ENCODE measurements around the gene SLC45A1. TPM values are rescaled to one million over a fixed set of nuclear protein-coding genes. Genes with fewer than 3 reads are reported as not detected.
A peak's percentile ranks its signal among the peaks of the same experiment; 100 is the strongest.
"Not testable (repeated sequence)": the region's sequence is repeated elsewhere in the genome, so short reads cannot be mapped to it uniquely, and the experiment has no call there.

SLC45A1 gene
- total RNA-seq, 1 donor from 2014 or later, result 0.33 TPM

DNA sequence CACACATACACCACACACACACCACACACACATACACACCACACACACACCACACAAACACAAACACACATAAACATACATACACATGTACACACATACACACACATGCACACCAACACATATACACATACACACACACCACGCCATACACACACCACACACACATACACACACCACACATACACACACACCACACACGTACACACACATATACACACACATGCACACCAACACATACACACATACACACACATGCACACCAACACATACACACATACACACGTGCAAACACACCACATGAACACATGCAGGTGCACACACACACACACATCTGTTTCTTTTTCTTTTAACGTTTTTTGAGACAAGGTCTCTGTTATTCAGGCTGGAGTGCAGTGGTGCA, 41.0 kb upstream of the SLC45A1 start:
- Mint-ChIP-seq H3K27me3 (peaks cover 17% of the 10 kb centered on the region), H3K4me1 (no peaks in the 10 kb centered on the region), H3K9me3 (peaks cover 4% of the 10 kb centered on the region), H3K36me3 (ENCODE audit: low read depth) (no peaks in the 10 kb centered on the region), H3K27ac (no peak overlapping the region), H3K4me3 (no peak overlapping the region)
- intact Hi-C loops (cut with micrococcal nuclease), result no loop called here
- no peak for ATAC-seq (ENCODE audit: low read depth)
- ChIA-PET POLR2A (interaction anchor here (0.6 kb wide), 1 partner anchor 20 kb away, joined by 3 read pairs; no protein-coding TSS in a partner anchor), CTCF (no interaction called here)
- no peak for DNase-seq
- TF ChIP-seq, protein P1, sequence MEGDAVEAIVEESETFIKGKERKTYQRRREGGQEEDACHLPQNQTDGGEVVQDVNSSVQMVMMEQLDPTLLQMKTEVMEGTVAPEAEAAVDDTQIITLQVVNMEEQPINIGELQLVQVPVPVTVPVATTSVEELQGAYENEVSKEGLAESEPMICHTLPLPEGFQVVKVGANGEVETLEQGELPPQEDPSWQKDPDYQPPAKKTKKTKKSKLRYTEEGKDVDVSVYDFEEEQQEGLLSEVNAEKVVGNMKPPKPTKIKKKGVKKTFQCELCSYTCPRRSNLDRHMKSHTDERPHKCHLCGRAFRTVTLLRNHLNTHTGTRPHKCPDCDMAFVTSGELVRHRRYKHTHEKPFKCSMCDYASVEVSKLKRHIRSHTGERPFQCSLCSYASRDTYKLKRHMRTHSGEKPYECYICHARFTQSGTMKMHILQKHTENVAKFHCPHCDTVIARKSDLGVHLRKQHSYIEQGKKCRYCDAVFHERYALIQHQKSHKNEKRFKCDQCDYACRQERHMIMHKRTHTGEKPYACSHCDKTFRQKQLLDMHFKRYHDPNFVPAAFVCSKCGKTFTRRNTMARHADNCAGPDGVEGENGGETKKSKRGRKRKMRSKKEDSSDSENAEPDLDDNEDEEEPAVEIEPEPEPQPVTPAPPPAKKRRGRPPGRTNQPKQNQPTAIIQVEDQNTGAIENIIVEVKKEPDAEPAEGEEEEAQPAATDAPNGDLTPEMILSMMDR (IDR thresholded peaks at IDR 0.05), result no peak

GRCh38 chr1:8278677-8279076, 39.2 kb upstream of the SLC45A1 start:
- CTCF ChIA-PET; ATAC-seq (ENCODE audit: low read depth); H3K4me3 Mint-ChIP-seq; POLR2A ChIA-PET; DNase-seq; intact Hi-C loops (cut with micrococcal nuclease); H3K9me3 Mint-ChIP-seq; H3K36me3 Mint-ChIP-seq (ENCODE audit: low read depth); H3K27ac Mint-ChIP-seq: not testable (repeated sequence)
- H3K4me1 Mint-ChIP-seq, result peaks cover 14% of the 10 kb centered on the region
- peaks cover 24% of the 10 kb centered on the region for H3K27me3 Mint-ChIP-seq

- DNase-seq (no peak), ATAC-seq (ENCODE audit: low read depth) (no peak)
- POLR2A ChIA-PET, result no interaction called here
- no peak overlapping the region for H3K27ac Mint-ChIP-seq
- H3K4me3 Mint-ChIP-seq, result no peak overlapping the region
- no peaks in the 10 kb centered on the region for H3K36me3 Mint-ChIP-seq (ENCODE audit: low read depth)
- intact Hi-C loops (cut with micrococcal nuclease), result no loop called here
- peaks cover 42% of the 10 kb centered on the region for H3K27me3 Mint-ChIP-seq
- TF ChIP-seq, protein P1 (IDR thresholded peaks at IDR 0.05), result no peak
- peaks cover 4% of the 10 kb centered on the region for H3K9me3 Mint-ChIP-seq
- peaks cover 14% of the 10 kb centered on the region for H3K4me1 Mint-ChIP-seq
- CTCF ChIA-PET, result no interaction called here
Measured at GRCh38 chr1:8281843-8282509, 35.9 kb upstream of the SLC45A1 start.

DNA sequence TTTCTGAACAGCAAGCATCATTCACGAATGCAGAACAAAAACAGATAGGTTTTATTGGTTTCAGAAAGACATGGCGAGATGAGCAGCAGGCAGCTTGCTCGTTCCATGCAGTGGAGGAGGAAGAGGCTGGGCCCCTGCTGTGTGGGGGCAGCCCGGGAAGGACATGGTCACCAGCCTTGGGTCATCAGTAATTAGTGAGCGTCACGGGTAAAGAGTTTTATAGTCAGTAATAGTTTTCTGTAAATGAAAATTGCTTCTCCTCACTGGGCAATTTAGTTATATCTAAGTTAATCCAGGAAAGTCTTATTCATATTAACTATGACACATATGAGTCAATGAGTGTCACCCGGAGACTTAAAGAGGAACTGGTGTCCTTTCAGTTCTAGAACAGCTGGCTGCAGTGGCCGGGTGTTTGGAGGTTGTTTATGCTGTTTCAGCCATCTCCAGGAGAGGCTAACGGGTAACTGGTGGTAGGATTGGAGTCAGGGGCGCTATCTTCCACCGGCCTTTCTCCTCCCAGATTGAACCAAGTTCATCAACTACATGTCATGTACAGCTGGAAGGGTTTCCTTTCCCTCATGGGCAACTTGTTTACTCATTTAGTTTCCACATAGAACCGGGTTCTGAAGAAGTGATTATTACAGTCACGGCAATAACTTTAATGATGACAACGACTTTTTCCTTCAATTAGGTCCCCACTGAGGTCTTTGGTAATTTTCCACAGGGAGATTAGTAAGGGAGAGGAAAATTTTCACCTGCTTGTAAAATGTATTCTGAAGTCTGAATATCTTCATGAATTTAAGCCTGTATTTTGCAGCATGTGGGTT, 34.6 kb upstream of the SLC45A1 start:
- Mint-ChIP-seq H3K36me3 (ENCODE audit: low read depth) (no peaks in the 10 kb centered on the region), H3K27ac (peak overlapping the region; percentile 57), H3K4me3 (no peak overlapping the region), H3K9me3 (peaks cover 4% of the 10 kb centered on the region), H3K27me3 (peaks cover 45% of the 10 kb centered on the region), H3K4me1 (peaks cover 14% of the 10 kb centered on the region)
- ChIA-PET CTCF (no interaction called here), POLR2A (interaction anchor here (0.6 kb wide), 1 partner anchor 116 kb away, joined by 8 read pairs; no protein-coding TSS in a partner anchor)
- ATAC-seq (ENCODE audit: low read depth), result peak; percentile 85
- TF ChIP-seq, protein P1 (IDR thresholded peaks at IDR 0.05), result no peak
- intact Hi-C loops (cut with micrococcal nuclease), result no loop called here
- DNase-seq, result no peak

- intact Hi-C loops (cut with micrococcal nuclease), result no loop called here
Measured at GRCh38 chr1:8284127-8284526, 33.8 kb upstream of the SLC45A1 start.

More at GRCh38 chr1:8284127-8284526, 33.8 kb upstream of the SLC45A1 start:
- Mint-ChIP-seq H3K27ac (no peak overlapping the region), H3K27me3 (peaks cover 45% of the 10 kb centered on the region), H3K36me3 (ENCODE audit: low read depth) (no peaks in the 10 kb centered on the region), H3K9me3 (peaks cover 4% of the 10 kb centered on the region), H3K4me1 (peaks cover 14% of the 10 kb centered on the region), H3K4me3 (no peak overlapping the region)
- DNase-seq, result no peak
- TF ChIP-seq, protein P1 (IDR thresholded peaks at IDR 0.05), result no peak
- ChIA-PET CTCF (no interaction called here), POLR2A (no interaction called here)
- no peak for ATAC-seq (ENCODE audit: low read depth)

Measured in activated B cell treated with CpG ODN at 0.5 μM for 24 hours (primary cell).